ENCODE measurements around the gene EFR3B.
"Not testable (repeated sequence)": the region's sequence is repeated elsewhere in the genome, so short reads cannot be mapped to it uniquely, and the experiment has no call there.

DNA sequence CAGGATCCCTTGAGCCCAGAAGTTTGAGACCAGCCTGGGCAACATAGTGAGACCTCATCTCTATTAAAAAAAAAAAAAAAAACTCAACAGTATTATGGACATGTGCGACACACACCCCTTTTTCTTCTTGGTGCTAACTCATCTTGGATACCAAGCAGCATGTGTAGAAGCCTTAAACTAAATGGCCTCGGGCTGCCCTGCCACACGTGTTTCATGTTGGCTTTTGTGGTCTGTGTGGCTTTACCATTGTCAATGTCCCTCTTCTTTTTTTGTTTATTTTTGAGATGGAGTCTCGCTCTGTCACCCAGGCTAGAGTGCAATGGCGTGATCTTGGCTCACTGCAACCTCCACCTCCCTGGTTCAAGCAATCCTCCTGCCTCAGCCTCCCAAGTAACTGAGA, 109.1 kb downstream of the EFR3B start:
- not testable (repeated sequence) for TF ChIP-seq CTCF, POLR2A (IDR thresholded peaks at IDR 0.05)
